ENCODE measurements around the gene BLTP2.
"Not testable (repeated sequence)": the region's sequence is repeated elsewhere in the genome, so short reads cannot be mapped to it uniquely, and the experiment has no call there.

The BLTP2 gene

DNA sequence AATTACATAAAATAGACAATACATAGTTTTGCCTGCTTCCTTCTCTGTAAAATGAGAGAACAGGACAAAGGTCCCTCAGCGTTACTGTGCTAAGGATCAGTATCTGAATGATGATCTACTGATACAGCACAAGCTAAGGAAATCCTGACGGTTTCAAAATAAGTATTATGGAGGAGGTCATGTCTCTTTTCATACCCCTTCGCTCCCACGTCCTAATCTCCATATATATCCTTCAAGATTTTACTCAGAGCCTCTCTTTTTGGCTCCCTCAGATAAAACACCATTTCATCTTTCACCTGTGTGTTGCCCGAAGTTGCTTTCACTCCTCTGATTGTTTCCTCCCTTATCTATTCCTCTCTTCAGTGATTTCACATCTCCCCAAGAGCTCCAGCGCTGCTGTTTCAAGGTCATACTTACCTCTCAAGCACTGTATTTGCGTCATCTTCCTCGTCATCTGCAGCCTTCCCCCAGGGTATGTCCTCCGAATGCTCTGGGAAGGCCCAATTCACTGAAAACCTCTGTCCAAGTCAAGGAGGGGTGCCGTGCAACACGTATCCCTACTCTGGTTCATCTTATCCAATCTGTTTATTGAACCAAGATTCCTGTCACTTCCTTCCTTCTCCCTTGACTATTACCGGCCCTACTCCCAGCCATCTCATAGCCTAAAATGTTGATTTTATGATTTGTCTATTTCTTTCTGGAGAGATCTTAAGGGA lies 1.2 kb upstream of the BLTP2 start:
- no peak for DNase-seq (ENCODE audit: low read depth, low spot score)

DNA sequence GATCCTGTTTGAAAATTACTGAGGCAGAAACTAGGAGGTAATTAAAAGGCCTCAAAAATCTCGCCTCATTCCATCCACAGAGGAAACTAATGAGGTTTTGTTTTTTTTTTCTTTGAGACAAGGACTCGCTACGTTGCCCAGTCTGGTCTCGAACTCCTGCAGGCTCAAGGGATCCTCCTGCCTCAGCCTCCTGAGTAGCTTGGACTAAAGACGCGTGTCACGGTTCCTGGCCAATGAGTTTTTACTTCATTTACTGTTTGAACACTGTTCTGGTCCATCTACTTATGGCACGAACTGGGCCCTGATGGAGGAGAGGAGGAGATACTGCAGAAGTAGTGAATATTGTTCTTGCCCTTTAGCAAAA lies 600 bp upstream of the BLTP2 start:
- no peak for DNase-seq (ENCODE audit: low read depth, low spot score)

DNA sequence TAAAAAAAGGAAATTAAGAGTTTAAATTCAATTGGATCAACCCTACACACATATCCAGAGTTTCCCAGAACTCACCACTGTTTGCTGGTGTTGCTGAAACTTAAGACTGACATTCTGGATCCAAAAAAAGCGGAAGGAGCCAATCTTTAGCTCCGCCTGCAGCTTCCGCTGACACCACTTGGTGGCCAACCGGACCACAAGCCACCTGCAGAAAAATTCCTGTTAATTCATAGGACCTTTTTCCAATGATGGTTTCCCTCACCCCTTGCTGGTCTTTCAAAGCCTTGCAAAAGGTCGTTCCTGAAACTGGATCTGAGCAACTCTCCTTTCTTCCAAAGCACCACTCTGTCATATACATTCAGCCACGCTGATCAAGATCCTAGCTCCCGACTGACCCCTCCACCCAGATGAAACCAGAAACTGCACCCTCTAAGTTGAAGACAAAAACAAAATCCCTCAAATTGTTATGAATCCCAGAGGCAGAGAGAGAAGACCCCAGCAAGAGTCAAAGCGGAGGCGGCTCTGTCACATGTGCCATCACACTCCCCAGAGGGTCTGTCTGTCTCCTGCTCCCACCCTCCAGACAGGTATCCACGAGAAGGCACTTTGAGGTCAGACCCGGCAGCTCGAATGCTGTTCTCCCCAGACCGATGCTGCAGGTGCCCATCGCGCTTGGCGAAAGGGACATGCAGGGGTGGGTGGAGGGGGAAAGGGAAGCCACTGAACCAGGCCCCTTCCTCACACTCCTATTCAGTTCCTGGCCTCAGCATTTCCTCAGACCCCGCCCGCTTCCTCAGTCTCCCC lies 773 bp downstream of the BLTP2 start:
- DNase-seq (ENCODE audit: low read depth, low spot score): no peak

DNA sequence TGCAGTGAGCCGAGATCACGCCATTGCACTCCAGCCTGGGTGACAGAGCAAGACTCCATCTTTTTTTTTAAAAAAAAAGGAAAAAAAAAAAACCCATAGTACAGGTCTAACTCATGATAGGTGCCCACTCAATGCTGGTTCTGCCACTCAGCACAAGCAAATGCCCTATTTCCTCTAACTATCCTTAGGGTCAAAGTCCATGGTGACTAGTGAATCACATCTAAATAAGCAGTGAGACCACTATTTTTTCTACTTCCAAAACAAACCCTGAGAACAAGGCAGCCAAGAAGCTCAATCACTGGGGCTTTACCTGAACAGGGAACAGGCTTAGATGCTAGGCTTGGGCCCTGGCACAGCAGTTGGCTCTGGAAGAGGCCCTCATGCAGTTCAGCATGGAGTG lies 3.4 kb downstream of the BLTP2 start:
- DNase-seq (ENCODE audit: low read depth, low spot score): no peak

DNA sequence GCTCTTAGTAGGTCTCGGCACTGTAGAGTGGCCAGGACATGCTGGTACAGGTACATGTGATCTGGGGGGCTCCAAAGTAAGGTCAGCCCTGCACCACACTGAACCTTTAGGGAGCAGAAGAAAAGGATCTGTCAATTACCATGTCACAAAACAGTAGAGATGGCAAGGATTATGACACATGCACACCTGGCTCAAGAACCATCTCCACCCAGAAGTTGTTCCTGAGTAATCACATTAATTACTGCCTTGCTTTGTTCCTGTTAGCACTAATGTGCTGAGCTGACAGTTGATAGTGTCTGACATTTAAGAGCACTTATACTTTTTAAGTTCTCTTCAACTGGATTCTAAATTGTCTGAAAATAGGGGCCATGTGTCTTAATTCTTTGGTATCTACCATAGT lies 9.5 kb downstream of the BLTP2 start:
- no peak for DNase-seq (ENCODE audit: low read depth, low spot score)

DNA sequence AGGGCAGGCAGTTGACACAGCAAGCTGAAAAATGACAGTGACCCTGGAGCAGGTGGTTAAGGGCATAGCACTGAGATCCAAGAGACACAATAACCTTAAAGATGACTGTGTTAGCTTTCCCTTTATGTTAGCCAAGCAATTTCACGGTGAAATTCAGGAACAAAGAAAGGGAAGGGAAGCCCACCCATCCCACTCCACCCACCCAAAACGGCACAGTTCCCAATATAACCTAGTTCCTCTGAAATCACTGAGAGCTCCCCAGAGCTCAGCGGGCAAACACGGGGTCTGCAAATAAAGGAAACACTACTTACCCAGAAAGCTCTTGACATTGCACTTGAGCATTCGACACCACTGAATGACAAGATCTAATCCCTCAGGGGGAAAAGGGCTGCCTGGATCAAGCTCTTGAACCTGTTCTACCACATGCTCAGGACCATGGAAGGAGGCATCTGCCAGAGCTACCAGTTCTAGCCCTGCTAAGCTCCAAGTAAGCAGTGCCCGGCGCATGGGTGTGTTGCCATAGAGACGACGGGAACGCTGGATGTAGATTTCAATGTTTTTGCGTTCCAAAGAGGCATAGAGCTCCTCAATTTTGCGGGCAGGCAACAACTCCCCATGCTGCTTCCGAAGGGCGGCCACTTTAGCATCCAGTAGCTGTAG lies 10.6 kb downstream of the BLTP2 start:
- no peak for DNase-seq (ENCODE audit: low read depth, low spot score)

DNA sequence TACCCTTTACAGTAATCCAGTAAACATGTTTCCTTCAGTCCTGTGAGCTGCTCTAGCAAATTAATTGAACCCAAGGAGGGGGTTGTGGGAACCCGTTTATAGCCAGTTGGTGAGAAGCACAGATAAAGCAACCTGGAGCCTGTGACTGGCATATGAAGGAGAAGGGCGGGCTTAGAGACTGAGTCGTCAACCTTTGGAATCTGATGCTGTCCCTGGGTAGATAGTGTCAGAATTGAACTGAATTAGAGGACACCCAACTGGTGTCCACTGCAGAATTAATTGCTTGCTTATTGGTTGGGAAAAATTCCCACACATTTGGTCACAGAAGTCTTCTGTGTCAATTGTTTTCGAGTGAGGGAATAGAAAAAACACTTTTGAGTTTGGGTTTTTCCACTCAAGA lies 18.1 kb downstream of the BLTP2 start:
- DNase-seq (ENCODE audit: low read depth, low spot score): no peak

DNA sequence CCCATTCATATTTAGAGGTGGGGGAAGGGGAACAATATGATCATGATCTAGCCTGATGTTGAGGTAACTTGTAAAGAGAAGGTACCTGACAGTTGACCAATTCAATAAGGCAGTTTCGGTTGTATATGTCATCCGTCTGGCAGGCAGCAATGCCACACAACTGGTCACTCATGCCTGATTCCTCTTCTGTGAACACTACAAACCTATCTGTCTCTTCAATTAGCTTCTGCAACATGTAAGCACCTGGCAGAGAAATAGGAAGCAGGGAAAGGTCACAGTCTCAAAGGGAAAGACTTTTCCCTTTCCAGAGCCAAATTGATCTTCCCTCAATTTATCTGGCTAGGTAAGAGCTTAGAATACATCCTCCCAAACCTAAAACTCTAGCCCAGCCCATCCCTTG lies 20.8 kb downstream of the BLTP2 start:
- no peak for DNase-seq (ENCODE audit: low read depth, low spot score)

DNA sequence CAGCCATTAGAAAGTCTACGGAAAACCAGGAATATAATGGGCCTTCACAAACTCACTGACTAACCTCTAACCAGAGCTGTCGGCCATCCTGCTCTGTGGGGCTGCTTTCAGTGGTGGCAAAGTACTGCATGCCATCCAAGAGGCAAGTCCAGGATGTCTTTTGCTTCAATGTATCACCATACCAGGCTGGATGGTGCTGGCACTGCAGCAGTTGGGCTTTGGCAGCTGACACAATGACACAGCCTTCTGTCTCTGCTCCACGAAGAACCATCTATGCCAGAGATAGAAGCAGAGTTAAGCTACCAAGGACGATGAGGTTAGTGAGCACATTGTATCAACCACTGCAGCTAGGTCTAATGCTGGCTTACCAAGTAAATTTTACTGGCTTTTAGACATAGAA lies 21.3 kb downstream of the BLTP2 start:
- DNase-seq (ENCODE audit: low read depth, low spot score): no peak

DNA sequence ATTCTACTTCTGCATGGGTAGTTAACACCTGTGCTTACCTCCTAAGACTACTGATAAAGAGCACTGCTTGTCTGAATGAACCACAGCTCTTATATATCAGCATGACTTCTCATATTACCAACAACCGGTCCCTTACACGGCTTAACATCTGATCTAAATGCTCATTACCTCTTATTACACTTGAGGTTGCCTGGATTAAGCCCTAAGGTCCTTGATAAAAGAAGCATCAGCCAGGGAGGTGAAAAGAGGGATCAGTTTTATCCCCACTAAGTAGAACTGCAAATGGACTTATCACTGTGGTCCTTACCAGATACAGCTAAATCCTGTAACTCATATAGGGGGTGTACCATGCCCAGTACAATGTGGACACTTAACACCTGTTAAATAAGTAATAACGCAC lies 22.8 kb downstream of the BLTP2 start:
- no peak for DNase-seq (ENCODE audit: low read depth, low spot score)

DNA sequence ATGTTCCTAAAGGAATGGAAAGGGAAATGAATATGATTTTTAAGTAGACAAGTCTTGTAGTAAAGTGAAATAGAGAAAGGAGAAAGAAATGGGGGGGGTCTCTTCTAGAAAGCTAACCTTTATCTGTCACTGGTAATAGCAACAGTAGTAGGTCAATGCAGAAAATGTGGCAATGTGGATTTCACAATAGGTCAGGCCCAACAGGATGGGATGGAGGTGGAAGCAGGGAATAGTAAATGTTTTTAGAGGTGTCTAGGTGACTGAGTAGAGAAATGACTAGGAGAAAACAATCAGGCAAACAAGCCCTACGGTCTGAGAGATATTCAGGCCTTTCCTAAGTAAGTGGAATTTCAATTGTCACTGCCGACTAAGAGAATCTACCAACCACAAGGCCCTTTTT lies 24.9 kb downstream of the BLTP2 start:
- DNase-seq (ENCODE audit: low read depth, low spot score): no peak

DNA sequence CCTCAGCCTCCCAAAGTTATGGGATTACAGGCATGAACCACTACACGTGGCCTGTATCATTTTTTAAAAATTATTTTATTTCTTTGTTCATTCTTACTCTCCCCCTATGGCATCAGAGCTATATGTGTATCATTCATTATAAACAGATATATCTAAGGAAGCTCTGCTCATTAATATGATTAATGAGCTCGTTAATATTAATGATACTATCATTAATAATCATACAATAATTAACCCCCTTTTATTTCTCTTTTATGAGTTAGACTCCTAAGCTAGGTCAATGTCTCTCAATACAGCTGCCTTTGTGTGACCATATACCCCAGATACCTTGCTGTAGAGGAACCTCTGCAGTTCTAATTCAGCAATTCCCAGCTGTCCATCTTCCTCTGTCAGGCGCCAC lies 26.5 kb downstream of the BLTP2 start:
- no peak for DNase-seq (ENCODE audit: low read depth, low spot score)

DNA sequence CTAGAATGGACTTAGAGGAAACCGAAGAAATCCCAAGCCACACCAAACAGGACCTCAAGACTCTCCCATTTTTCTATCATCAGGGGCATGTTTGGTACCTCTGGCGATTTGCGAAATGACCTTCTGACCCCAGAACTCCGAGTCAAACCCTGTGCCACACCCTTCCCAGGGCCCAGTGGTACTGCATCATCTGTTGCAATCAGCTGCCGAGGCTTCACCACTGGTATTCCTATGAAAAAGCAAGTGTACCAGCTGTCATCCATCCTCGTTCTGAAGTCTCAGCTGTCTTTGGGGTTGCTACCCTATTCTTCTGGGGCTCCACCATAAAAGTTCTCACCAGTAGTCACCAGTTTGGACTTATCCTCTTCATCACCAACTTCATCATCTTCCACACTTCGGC lies 28.7 kb downstream of the BLTP2 start:
- no peak for DNase-seq (ENCODE audit: low read depth, low spot score)

DNA sequence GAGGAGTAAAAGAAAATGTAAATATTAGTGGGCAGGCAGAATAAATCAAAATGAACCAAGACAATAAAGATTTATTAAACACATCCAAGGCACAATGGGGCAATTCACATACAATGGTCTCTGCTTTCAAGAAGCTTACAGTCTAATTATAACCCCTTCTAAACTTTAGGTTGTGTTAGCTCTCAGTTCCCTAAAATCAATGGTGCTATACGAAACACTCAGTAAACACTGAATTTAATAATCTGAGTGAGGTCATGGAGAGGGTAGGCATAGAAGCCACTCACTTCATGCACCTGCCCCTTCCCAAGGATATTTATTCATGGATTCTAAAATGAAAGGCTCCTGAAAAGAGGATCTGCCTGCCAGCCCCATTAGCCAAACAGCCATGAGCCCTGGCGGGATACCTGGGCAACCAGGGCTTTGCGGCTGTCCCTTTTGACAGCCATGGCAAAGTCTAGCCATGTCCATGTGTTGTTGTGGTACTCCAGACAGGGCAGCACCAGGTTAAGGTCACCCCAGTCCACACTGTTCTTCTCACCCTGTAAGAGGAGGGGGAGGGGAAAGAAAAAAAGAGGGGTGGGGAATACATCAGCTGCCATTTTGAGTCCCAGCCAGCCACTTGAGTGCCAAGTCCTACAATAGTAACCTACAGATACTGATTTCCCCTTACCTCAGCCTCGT lies 29.6 kb downstream of the BLTP2 start:
- DNase-seq (ENCODE audit: low read depth, low spot score): no peak

DNA sequence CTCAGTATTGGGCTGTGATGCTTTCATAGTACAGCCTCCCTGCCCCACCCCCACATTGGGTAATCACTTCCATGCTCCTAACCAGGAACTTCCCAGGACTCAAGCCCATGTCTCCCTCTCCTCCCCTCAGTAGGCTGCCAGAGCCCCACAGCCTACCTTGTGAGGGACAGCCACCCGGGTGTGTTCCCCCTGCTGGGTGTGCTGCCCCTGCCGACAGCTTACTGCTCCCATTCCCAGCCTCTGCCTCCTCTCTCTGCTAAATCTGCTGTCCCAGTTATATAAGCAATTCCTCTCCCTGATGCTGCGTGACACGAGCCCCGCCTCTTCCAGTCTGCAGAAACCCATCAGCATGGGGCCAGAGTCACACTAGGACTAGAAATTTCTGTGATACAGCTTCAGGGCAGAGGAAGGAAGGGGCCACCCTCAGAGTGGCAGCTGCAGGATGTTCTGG lies 31.0 kb downstream of the BLTP2 start, which contains the start of gene RSKR:
RSKR (minus strand) TSS at position 255 of the 451 bp plus-strand sequence; CDS start at position 231, 24 bp downstream.
- no peak for DNase-seq (ENCODE audit: low read depth, low spot score)

DNA sequence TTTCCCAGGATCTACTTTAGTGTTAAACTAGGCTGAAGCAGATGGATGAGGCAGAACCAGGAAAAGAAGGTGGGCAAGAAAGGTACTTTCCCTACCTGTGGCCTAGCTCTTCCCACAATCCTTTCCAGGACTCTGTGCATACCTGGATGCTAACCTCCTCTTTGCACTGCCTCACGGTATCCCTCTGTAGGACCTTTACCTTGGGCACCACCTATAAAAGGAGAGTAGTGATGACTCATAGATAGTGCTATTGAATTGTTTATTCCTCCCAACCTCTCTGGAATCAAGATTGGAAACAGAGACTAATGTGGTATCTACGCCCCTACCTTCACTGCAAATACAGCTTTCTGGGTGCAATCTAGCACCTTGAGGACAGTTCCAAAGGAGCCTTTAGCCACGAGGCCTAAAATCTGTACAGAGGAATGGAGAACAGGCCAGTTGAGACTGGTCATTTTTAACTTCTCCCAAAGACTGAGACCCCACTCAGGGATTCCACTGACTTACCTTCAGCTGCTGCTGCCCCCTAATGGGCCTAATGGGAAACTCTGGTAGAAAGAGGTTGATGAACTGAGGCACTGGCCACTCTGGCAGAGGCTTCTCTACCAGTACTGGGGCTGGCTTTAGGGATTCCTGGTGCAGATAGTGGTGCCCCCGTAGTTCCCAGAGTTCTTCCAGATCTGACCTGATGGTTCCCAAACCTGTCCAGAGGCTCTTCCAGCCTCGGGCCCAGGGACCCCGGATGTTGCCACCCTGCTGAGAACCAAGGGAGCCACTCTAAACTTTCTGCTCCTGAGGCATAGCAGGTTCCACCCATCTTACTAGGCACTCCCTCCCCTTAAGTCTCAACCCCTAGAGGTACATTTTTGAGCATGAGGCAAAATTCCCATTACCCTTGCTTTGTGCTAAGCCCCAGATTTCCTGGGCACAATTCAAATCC lies 31.8 kb downstream of the BLTP2 start:
- no peak for DNase-seq (ENCODE audit: low read depth, low spot score)

DNA sequence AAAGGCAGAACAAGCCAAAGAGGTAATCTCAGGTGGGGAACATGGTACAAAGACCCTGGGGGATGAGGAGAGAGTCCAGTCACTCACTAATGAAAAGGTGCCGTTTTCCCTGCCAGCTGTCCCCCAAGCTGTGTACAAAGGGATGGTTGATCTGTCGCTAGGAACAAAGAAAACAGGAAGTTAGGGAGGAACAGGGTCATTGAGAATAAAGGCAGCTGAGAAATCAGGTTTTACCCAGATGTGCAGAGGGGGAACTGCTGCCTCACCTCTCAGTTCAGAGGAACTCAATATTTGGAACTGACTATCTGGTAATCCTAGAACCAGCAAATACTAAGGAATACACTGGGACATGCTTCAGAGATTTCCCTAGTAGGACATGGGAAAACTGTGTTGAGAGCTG lies 32.4 kb downstream of the BLTP2 start:
- DNase-seq (ENCODE audit: low read depth, low spot score): no peak

DNA sequence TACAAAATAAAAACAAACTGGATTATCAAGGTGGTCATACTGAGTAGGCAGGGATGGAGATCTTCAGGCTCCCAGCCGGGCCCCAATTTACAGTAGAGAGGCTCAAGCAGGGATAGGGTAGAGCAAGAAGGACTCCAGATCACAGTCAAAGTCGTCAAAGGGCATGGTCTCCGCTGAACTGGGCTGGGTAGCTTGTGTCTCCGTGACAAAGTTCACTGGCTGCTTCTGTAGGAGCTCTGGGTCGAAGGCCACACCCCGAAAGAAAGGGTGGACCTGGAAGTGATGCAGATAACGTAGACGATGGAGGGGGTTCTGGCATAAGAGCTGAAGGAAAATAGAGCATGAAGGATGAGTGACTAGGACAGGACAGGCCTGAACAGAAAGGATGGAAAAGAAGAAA lies 34.6 kb downstream of the BLTP2 start:
- no peak for DNase-seq (ENCODE audit: low read depth, low spot score)

DNA sequence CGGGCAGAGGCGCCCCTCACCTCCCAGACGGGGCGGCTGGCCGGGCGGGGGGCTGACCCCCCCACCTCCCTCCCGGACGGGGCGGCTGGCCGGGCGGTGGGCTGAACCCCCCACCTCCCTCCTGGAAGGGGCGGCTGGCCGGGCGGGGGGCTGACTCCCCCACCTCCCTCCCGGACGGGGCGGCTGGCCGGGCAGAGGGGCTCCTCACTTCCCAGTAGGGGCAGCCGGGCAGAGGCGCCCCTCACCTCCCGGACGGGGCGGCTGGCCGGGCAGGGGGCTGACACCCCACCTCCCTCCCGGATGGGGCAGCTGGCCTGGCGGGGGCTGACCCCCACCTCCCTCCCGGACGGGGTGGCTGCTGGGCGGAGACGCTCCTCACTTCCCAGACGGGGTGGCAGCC lies 40.9 kb downstream of the BLTP2 start:
- not testable (repeated sequence) for DNase-seq (ENCODE audit: low read depth, low spot score)

DNA sequence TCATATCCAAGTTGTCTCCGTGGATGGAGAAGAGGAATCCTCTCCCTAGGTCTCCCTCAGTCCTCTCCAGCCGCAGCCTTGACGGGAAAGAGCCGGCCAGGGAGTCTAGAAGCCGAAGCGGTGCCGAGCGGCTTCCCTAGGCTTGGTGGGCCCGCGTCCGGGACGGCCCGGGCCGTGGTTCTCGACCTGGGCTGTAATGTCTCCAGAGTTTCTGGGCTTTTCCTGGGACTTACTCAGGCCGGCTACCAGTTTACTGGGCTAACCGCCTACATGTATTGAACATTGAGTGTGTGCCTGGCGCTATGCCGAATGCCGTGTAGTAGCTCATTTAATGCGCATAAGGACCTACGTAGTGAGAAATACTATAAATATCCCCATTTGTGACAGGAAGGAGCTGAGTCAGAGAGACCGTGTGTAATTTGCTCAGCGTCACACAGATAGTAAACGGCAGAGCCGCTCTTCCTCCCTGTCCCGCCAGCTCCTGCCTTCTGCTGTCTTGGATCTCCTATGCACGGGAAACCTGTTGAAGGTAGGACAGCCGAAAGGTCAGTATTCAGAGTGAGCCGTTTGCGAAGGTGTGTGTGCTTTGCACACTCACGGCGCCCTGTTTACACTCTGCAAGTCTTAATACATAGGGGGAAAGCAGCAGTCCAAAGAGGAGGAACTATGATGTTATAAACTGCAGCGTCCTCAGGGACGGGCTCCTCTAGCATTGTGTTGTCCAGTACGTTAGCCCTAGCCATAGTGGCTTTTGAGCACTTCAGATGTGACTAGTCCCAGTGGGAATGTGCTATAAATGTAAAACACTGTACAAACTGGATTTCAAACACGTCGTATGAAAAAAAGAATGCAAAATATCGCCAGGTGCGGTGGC lies 45.4 kb downstream of the BLTP2 start:
- DNase-seq (ENCODE audit: low read depth, low spot score): no peak

Measured in iPS DF 19.7 (cell line).